Kidney epithelial cell (primary cell): ENCODE measurements around the gene SLC51B. TPM values are rescaled to one million over a fixed set of nuclear protein-coding genes. Genes with fewer than 3 reads are reported as not detected.
"Not testable (repeated sequence)": the region's sequence is repeated elsewhere in the genome, so short reads cannot be mapped to it uniquely, and the experiment has no call there.

Experiments
- DNase-seq: peaks from one replicate; pipeline ENCODE4 v3.0.0-alpha.2; 2010; ENCODE audit warnings: low read depth
- H3K27me3 ChIP-seq: 2 replicates; pipeline ENCODE4 v1.6.0; 2011; ENCODE audit warnings: low read length; ENCODE audit not compliant: control insufficient read depth, insufficient read depth
- H3K36me3 ChIP-seq: 2 replicates; pipeline ENCODE4 v1.5.1; 2011; ENCODE audit warnings: low read length; ENCODE audit not compliant: control insufficient read depth, insufficient read depth
- H3K4me3 ChIP-seq: 2 replicates; pipeline ENCODE4 v1.5.1; 2011; ENCODE audit warnings: low read depth, mild to moderate bottlenecking, control low read depth, low read length
- total RNA-seq: library from RNA; depleted of rRNA; stranded (reverse); fragments of >200 nt; gene quantifications from 2 replicates; pipeline ENCODE4 v1.2.3, GENCODE V29; 2015
- TF ChIP-seq, protein P1 (sequence below): IDR thresholded peaks from 2 replicates; pipeline ENCODE4 v1.5.1; 2011; ENCODE audit warnings: mild to moderate bottlenecking, moderate library complexity, low read length, control low read depth, inconsistent platforms; ENCODE audit not compliant: insufficient read depth, poor library complexity, severe bottlenecking

The SLC51B gene
- total RNA-seq, 1 donor from 2014 or later: not detected

DNA sequence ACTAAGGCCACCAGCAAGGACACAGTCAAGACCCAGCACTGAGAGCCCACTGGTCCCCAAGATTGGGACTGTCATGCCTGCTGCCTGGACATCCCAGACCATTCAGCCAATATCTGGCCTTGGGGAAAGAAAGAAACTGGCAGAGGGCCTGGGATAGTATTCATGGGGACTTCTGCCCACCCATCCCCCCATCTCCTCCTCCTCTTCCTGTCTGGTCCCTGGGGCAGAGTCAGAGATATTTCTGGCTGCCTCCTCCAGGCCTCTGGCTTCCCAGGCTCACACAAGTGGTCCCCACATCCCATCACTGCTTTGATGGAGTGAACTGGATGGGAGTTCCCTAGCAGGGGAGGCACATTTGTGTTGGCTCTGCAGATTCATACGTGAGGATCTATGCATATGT lies 26.8 kb downstream of the SLC51B start:
- TF ChIP-seq, protein P1, sequence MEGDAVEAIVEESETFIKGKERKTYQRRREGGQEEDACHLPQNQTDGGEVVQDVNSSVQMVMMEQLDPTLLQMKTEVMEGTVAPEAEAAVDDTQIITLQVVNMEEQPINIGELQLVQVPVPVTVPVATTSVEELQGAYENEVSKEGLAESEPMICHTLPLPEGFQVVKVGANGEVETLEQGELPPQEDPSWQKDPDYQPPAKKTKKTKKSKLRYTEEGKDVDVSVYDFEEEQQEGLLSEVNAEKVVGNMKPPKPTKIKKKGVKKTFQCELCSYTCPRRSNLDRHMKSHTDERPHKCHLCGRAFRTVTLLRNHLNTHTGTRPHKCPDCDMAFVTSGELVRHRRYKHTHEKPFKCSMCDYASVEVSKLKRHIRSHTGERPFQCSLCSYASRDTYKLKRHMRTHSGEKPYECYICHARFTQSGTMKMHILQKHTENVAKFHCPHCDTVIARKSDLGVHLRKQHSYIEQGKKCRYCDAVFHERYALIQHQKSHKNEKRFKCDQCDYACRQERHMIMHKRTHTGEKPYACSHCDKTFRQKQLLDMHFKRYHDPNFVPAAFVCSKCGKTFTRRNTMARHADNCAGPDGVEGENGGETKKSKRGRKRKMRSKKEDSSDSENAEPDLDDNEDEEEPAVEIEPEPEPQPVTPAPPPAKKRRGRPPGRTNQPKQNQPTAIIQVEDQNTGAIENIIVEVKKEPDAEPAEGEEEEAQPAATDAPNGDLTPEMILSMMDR: no peak
- H3K36me3 ChIP-seq: no peaks in the 10 kb centered on the region
- H3K27me3 ChIP-seq: peaks cover 17% of the 10 kb centered on the region
- no peak for DNase-seq
- no peak overlapping the region for H3K4me3 ChIP-seq

DNA sequence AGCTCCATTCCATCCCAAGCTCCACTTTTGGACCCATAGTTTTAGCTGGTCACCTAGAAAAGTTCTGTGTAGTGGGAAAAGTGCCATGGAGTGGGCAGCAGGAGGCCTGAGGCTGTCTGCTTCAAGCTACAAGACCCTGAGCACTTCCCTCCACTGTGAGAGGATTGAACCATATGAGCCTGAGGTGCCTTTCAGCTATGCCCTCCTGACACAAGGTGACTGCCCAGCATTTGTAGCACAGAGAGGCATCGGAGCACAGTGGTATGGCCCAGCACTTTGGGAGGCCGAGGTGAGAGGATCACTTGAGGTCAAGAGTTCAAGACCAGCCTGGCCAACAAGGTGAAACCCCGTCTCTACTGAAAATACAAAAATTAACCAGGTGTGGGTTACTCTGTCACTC lies 27.4 kb downstream of the SLC51B start:
- TF ChIP-seq, protein P1: no peak
- H3K36me3 ChIP-seq: no peaks in the 10 kb centered on the region
- no peak for DNase-seq
- no peak overlapping the region for H3K4me3 ChIP-seq
- H3K27me3 ChIP-seq: peaks cover 17% of the 10 kb centered on the region

DNA sequence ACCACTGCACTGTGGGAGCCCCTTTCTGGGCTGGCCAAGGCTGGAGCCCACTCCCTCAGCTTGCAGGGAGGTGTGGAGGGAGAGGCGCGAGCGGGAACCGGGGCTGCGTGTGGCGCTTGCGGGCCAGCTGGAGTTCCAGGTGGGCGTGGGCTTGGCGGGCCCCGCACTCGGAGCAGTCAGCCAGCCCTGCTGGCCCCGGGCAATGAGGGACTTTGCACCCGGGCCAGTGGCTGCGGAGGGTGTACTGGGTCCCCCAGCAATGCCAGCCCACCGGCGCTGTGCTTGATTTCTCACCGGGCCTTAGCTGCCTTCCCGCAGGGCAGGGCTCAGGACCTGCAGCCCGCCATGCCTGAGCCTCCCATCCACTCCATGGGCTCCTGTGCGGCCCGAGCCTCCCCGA lies 29.8 kb downstream of the SLC51B start:
- H3K4me3 ChIP-seq, DNase-seq: not testable (repeated sequence)

GRCh38 chr15:65075607-65076395 lies 30.6 kb downstream of the SLC51B start:
- H3K4me3 ChIP-seq, H3K36me3 ChIP-seq, DNase-seq: not testable (repeated sequence)
- H3K27me3 ChIP-seq: peaks cover 33% of the 10 kb centered on the region

More for the DNA sequence above, 29.8 kb downstream of the SLC51B start:
- H3K27me3 ChIP-seq: peaks cover 31% of the 10 kb centered on the region
- H3K36me3 ChIP-seq: not testable (repeated sequence)

DNA sequence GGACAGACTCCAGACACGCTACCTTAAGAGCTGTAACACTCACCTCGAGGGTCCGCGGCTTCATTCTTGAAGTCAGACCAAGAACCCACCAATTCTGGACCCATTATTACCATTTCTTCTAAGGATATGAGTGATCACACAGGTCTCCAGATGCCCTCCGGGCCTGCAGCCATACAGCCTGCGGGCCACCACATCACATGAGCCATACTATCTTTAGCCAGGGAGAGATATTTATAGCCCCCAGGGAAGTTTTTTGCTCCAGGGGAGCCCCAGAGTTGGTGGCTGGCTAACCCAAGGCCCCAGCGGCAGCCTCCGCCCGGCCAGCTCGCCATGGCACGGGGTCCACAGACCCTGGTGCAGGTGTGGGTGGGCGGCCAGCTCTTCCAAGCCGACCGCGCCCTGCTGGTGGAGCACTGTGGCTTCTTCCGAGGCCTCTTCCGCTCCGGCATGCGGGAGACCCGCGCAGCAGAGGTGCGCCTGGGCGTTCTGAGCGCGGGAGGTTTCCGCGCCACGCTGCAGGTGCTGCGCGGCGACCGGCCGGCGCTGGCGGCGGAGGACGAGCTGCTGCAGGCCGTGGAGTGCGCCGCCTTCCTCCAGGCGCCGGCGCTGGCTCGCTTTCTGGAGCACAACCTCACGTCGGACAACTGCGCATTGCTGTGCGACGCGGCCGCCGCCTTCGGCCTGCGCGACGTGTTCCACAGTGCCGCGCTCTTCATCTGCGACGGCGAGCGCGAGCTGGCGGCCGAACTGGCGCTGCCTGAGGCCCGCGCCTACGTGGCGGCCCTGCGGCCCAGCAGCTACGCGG lies 31.5 kb downstream of the SLC51B start, which contains the start of gene KBTBD13:
TSS of gene KBTBD13 (plus strand) at position 261 of the 805 bp plus-strand sequence. CDS start at position 331, 70 bp downstream.
- Histone ChIP-seq H3K27me3 (peaks cover 36% of the 10 kb centered on the region), H3K36me3 (no peaks in the 10 kb centered on the region), H3K4me3 (no peak within 1 kb of the TSS)
- DNase-seq: no peak
- TF ChIP-seq, protein P1: no peak

DNA sequence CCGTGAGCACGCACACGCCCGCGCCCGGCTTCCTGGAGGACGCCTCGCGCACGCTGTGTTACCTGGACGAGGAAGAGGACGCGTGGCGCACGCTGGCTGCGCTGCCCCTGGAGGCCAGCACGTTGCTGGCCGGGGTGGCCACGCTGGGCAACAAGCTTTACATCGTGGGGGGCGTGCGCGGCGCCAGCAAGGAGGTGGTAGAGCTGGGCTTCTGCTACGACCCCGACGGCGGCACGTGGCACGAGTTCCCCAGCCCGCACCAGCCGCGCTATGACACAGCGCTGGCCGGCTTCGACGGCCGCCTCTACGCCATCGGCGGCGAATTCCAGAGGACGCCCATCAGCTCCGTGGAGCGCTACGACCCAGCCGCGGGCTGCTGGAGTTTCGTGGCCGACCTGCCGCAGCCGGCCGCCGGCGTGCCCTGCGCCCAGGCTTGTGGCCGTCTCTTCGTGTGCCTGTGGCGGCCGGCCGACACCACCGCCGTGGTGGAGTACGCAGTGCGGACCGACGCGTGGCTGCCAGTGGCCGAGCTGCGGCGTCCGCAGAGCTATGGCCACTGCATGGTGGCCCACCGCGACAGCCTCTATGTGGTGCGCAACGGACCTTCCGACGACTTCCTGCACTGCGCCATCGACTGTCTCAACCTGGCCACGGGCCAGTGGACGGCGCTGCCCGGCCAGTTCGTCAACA lies 32.2 kb downstream of the SLC51B start:
- TF ChIP-seq, protein P1: no peak

More for the DNA sequence above, 32.2 kb downstream of the SLC51B start:
- DNase-seq: no peak
- H3K4me3 ChIP-seq: no peak overlapping the region
- H3K27me3 ChIP-seq: peaks cover 37% of the 10 kb centered on the region
- no peaks in the 10 kb centered on the region for H3K36me3 ChIP-seq
